ENCODE data around the gene KRT81.
A peak's percentile ranks its signal among the peaks of the same experiment; 100 is the strongest.
"Not testable (repeated sequence)": the region's sequence is repeated elsewhere in the genome, so short reads cannot be mapped to it uniquely, and the experiment has no call there.

The KRT81 gene

GRCh38 chr12:52274521-52275120 is 16.7 kb downstream of the KRT81 start, which contains the start of gene KRT86:
KRT86 (plus strand) TSS chr12:52274645; CDS start chr12:52301917, 27,272 bp downstream.
- no peak for DNase-seq (ENCODE audit: low spot score)

GRCh38 chr12:52271158-52271557 is 20.2 kb downstream of the KRT81 start:
- DNase-seq (ENCODE audit: low spot score): no peak

GRCh38 chr12:52270541-52271070 is 20.7 kb downstream of the KRT81 start:
- DNase-seq (ENCODE audit: low spot score): no peak

GRCh38 chr12:52268212-52268611 is 23.1 kb downstream of the KRT81 start:
- peak; percentile 58 for DNase-seq (ENCODE audit: low spot score)

- DNase-seq (ENCODE audit: low spot score): no peak
Observed at GRCh38 chr12:52267699-52268098, 23.6 kb downstream of the KRT81 start.

GRCh38 chr12:52267266-52267665 is 24.1 kb downstream of the KRT81 start:
- DNase-seq (ENCODE audit: low spot score): no peak

GRCh38 chr12:52266514-52266913 is 24.8 kb downstream of the KRT81 start:
- DNase-seq (ENCODE audit: low spot score): no peak

GRCh38 chr12:52264435-52264825 is 26.9 kb downstream of the KRT81 start:
- no peak for DNase-seq (ENCODE audit: low spot score)

- DNase-seq (ENCODE audit: low spot score): no peak
Observed at GRCh38 chr12:52263761-52264434, 27.4 kb downstream of the KRT81 start.

- no peak for DNase-seq (ENCODE audit: low spot score)
Observed at GRCh38 chr12:52262286-52262685, 29.0 kb downstream of the KRT81 start.

GRCh38 chr12:52261208-52261484 is 30.2 kb downstream of the KRT81 start:
- no peak for DNase-seq (ENCODE audit: low spot score)

GRCh38 chr12:52260361-52261207 is 30.8 kb downstream of the KRT81 start:
- DNase-seq (ENCODE audit: low spot score): no peak

GRCh38 chr12:52259657-52260243 is 31.6 kb downstream of the KRT81 start:
- no peak for DNase-seq (ENCODE audit: low spot score)

GRCh38 chr12:52258335-52258901 is 32.9 kb downstream of the KRT81 start:
- DNase-seq (ENCODE audit: low spot score): peak; percentile 67

GRCh38 chr12:52257922-52258321 is 33.4 kb downstream of the KRT81 start:
- not testable (repeated sequence) for DNase-seq (ENCODE audit: low spot score)

- DNase-seq (ENCODE audit: low spot score): no peak
Observed at GRCh38 chr12:52257074-52257551, 34.2 kb downstream of the KRT81 start.

GRCh38 chr12:52256584-52256935 is 34.8 kb downstream of the KRT81 start:
- DNase-seq (ENCODE audit: low spot score): no peak

- no peak for DNase-seq (ENCODE audit: low spot score)
Observed at GRCh38 chr12:52255926-52256583, 35.3 kb downstream of the KRT81 start.

- DNase-seq (ENCODE audit: low spot score): no peak
Observed at GRCh38 chr12:52254965-52255751, 36.2 kb downstream of the KRT81 start.

- no peak for DNase-seq (ENCODE audit: low spot score)
Observed at GRCh38 chr12:52254180-52254964, 37.0 kb downstream of the KRT81 start.
